GM19438 (cell line): ENCODE measurements around the gene GNG7.
"Not testable (repeated sequence)": the region's sequence is repeated elsewhere in the genome, so short reads cannot be mapped to it uniquely, and the experiment has no call there.

Experiments
- ATAC-seq: cut with Tn5 transposase; IDR thresholded peaks from one replicate; pipeline ENCODE4 v1.9.1; 2021; ENCODE audit warnings: low read depth; ENCODE audit not compliant: unreplicated experiment

The GNG7 gene

GRCh38 chr19:2607712-2608601 is 94.5 kb downstream of the GNG7 start:
- ATAC-seq: no peak

GRCh38 chr19:2606774-2607173 is 95.7 kb downstream of the GNG7 start:
- ATAC-seq: not testable (repeated sequence)

- not testable (repeated sequence) for ATAC-seq
These were observed 96.6 kb downstream of the GNG7 start for GRCh38 chr19:2605889-2606288.

GRCh38 chr19:2604747-2605329 is 97.7 kb downstream of the GNG7 start:
- ATAC-seq: no peak

GRCh38 chr19:2603334-2603733 is 99.2 kb downstream of the GNG7 start:
- no peak for ATAC-seq

- no peak for ATAC-seq
These were observed 99.9 kb downstream of the GNG7 start for GRCh38 chr19:2602391-2603181.

- no peak for ATAC-seq
These were observed 101.3 kb downstream of the GNG7 start for GRCh38 chr19:2600914-2601870.

GRCh38 chr19:2594319-2594718 is 108.2 kb downstream of the GNG7 start:
- ATAC-seq: no peak

GRCh38 chr19:2592824-2593223 is 109.7 kb downstream of the GNG7 start:
- no peak for ATAC-seq

GRCh38 chr19:2591537-2592291 is 110.8 kb downstream of the GNG7 start:
- ATAC-seq: no peak

- no peak for ATAC-seq
These were observed 111.7 kb downstream of the GNG7 start for GRCh38 chr19:2590630-2591399.

GRCh38 chr19:2589441-2589840 is 113.1 kb downstream of the GNG7 start:
- ATAC-seq: no peak

- no peak for ATAC-seq
These were observed 114.3 kb downstream of the GNG7 start for GRCh38 chr19:2588081-2588777.

GRCh38 chr19:2587001-2587719 is 115.3 kb downstream of the GNG7 start:
- ATAC-seq: no peak

GRCh38 chr19:2586196-2586595 is 116.3 kb downstream of the GNG7 start:
- no peak for ATAC-seq

- ATAC-seq: no peak
These were observed 118.5 kb downstream of the GNG7 start for GRCh38 chr19:2584002-2584401.
